Measurements from ENCODE around the gene SH3BP2.

The SH3BP2 gene

GRCh38 chr4:2843941-2844584, 51.2 kb downstream of the SH3BP2 start:
- peak overlapping the region; percentile 98 for H4K8ac ChIP-seq (ENCODE audit: low read depth, low read length)
- peak overlapping the region; percentile 98 for H3K4ac ChIP-seq (ENCODE audit: low read depth, low read length)
- peak overlapping the region; percentile 83 for H3K9ac ChIP-seq (ENCODE audit: low read length)
- H2AFZ ChIP-seq (ENCODE audit: insufficient read depth, low read length, poor library complexity), result peak overlapping the region; percentile 78
- peak overlapping the region; percentile 98 for H4K91ac ChIP-seq (ENCODE audit: low read depth, low read length)
- peak overlapping the region; percentile 96 for H2BK5ac ChIP-seq (ENCODE audit: low read depth, low read length, poor library complexity)
- H3K4me1 ChIP-seq (ENCODE audit: control insufficient read depth in 1 of 2, insufficient read depth in 2 of 2, low read length in 2 of 2), result peaks cover 3 to 9% of the 10 kb centered on the region in 2 experiments
- peaks cover 25% of the 10 kb centered on the region for H3K79me2 ChIP-seq (ENCODE audit: control insufficient read depth, insufficient read depth, low read length, poor library complexity)
- H3K27ac ChIP-seq (ENCODE audit: low read depth, low read length), result peak overlapping the region; percentile 89
- peak overlapping the region; percentile 96 for H2BK120ac ChIP-seq (ENCODE audit: insufficient read depth, low read length, poor library complexity)
- DNase-seq, result peak; percentile 41 to 72
- peak overlapping the region; percentile 86 for H2AK5ac ChIP-seq (ENCODE audit: low read length)
- H3K36me3 ChIP-seq (ENCODE audit: control insufficient read depth in 1 of 2, insufficient read depth in 2 of 2, low read length in 2 of 2), result peaks cover 0 to 2% of the 10 kb centered on the region in 2 experiments
- peaks cover 13% of the 10 kb centered on the region for H3K79me1 ChIP-seq (ENCODE audit: low read length)
- H3K14ac ChIP-seq (ENCODE audit: low read length), result peak overlapping the region; percentile 97
- peak overlapping the region; percentile 89 for H3K4me3 ChIP-seq (ENCODE audit: low read depth, low read length)
- H3K23ac ChIP-seq (ENCODE audit: low read length), result no peak overlapping the region
- peak overlapping the region; percentile 85 for H3K4me2 ChIP-seq (ENCODE audit: low read length)
- no peak overlapping the region for H2BK12ac ChIP-seq (ENCODE audit: low read length)
- no peaks in the 10 kb centered on the region for H3K27me3 ChIP-seq (ENCODE audit: insufficient read depth, low read length)
- no CpG with 5 or more reads among the region's 74 CpGs for WGBS (ENCODE audit: extremely low coverage, insufficient coverage, insufficient read length)
- H3K18ac ChIP-seq (ENCODE audit: low read length), result peak overlapping the region; percentile 97
- peak overlapping the region; percentile 96 for H4K12ac ChIP-seq (ENCODE audit: low read depth, low read length)
- no peaks in the 10 kb centered on the region for H3K9me3 ChIP-seq (ENCODE audit: insufficient read depth, low read depth, low read length)

- Histone ChIP-seq H2BK120ac (ENCODE audit: insufficient read depth, low read length, poor library complexity) (no peak overlapping the region), H4K91ac (ENCODE audit: low read depth, low read length) (no peak overlapping the region), H3K4ac (ENCODE audit: low read depth, low read length) (no peak overlapping the region), H3K9ac (ENCODE audit: low read length) (no peak overlapping the region), H4K8ac (ENCODE audit: low read depth, low read length) (no peak overlapping the region), H3K23ac (ENCODE audit: low read length) (no peak overlapping the region), H2BK5ac (ENCODE audit: low read depth, low read length, poor library complexity) (no peak overlapping the region), H3K36me3 (ENCODE audit: control insufficient read depth in 1 of 2, insufficient read depth in 2 of 2, low read length in 2 of 2) (peaks cover 0 to 2% of the 10 kb centered on the region in 2 experiments), H3K4me1 (ENCODE audit: control insufficient read depth in 1 of 2, insufficient read depth in 2 of 2, low read length in 2 of 2) (peaks cover 3 to 9% of the 10 kb centered on the region in 2 experiments), H3K4me2 (ENCODE audit: low read length) (no peak overlapping the region), H3K4me3 (ENCODE audit: low read depth, low read length) (no peak overlapping the region), H2AFZ (ENCODE audit: insufficient read depth, low read length, poor library complexity) (no peak overlapping the region), H3K79me1 (ENCODE audit: low read length) (peaks cover 13% of the 10 kb centered on the region), H2AK5ac (ENCODE audit: low read length) (no peak overlapping the region), H3K9me3 (ENCODE audit: insufficient read depth, low read depth, low read length) (no peaks in the 10 kb centered on the region), H3K79me2 (ENCODE audit: control insufficient read depth, insufficient read depth, low read length, poor library complexity) (peaks cover 28% of the 10 kb centered on the region), H2BK12ac (ENCODE audit: low read length) (no peak overlapping the region), H3K14ac (ENCODE audit: low read length) (no peak overlapping the region), H3K27me3 (ENCODE audit: insufficient read depth, low read length) (no peaks in the 10 kb centered on the region), H4K12ac (ENCODE audit: low read depth, low read length) (no peak overlapping the region), H3K18ac (ENCODE audit: low read length) (no peak overlapping the region), H3K27ac (ENCODE audit: low read depth, low read length) (no peak overlapping the region)
- no CpG with 5 or more reads among the region's 2 CpGs for WGBS (ENCODE audit: extremely low coverage, insufficient coverage, insufficient read length)
- DNase-seq, result no peak
Measured at GRCh38 chr4:2846172-2846571, 53.3 kb downstream of the SH3BP2 start.

- no CpG with 5 or more reads among the region's 11 CpGs for WGBS (ENCODE audit: extremely low coverage, insufficient coverage, insufficient read length)
- H3K4ac ChIP-seq (ENCODE audit: low read depth, low read length), result peak overlapping the region; percentile 96
- H3K36me3 ChIP-seq (ENCODE audit: control insufficient read depth in 1 of 2, insufficient read depth in 2 of 2, low read length in 2 of 2), result peaks cover 0 to 2% of the 10 kb centered on the region in 2 experiments
- no peak overlapping the region for H2AK5ac ChIP-seq (ENCODE audit: low read length)
- H4K91ac ChIP-seq (ENCODE audit: low read depth, low read length), result no peak overlapping the region
- no peak overlapping the region for H3K4me3 ChIP-seq (ENCODE audit: low read depth, low read length)
- H3K4me1 ChIP-seq (ENCODE audit: control insufficient read depth in 1 of 2, insufficient read depth in 2 of 2, low read length in 2 of 2), result peaks cover 3 to 9% of the 10 kb centered on the region in 2 experiments
- no peak overlapping the region for H2BK120ac ChIP-seq (ENCODE audit: insufficient read depth, low read length, poor library complexity)
- H3K23ac ChIP-seq (ENCODE audit: low read length), result no peak overlapping the region
- H4K8ac ChIP-seq (ENCODE audit: low read depth, low read length), result no peak overlapping the region
- H2AFZ ChIP-seq (ENCODE audit: insufficient read depth, low read length, poor library complexity), result no peak overlapping the region
- no peak overlapping the region for H2BK5ac ChIP-seq (ENCODE audit: low read depth, low read length, poor library complexity)
- no peak overlapping the region for H4K12ac ChIP-seq (ENCODE audit: low read depth, low read length)
- H3K18ac ChIP-seq (ENCODE audit: low read length), result no peak overlapping the region
- no peaks in the 10 kb centered on the region for H3K9me3 ChIP-seq (ENCODE audit: insufficient read depth, low read depth, low read length)
- H2BK12ac ChIP-seq (ENCODE audit: low read length), result no peak overlapping the region
- no peaks in the 10 kb centered on the region for H3K27me3 ChIP-seq (ENCODE audit: insufficient read depth, low read length)
- no peak overlapping the region for H3K14ac ChIP-seq (ENCODE audit: low read length)
- H3K4me2 ChIP-seq (ENCODE audit: low read length), result no peak overlapping the region
- no peak for DNase-seq
- H3K79me2 ChIP-seq (ENCODE audit: control insufficient read depth, insufficient read depth, low read length, poor library complexity), result peaks cover 28% of the 10 kb centered on the region
- H3K27ac ChIP-seq (ENCODE audit: low read depth, low read length), result no peak overlapping the region
- no peak overlapping the region for H3K9ac ChIP-seq (ENCODE audit: low read length)
- peaks cover 13% of the 10 kb centered on the region for H3K79me1 ChIP-seq (ENCODE audit: low read length)
Measured at GRCh38 chr4:2847302-2847871, 54.5 kb downstream of the SH3BP2 start.

DNA sequence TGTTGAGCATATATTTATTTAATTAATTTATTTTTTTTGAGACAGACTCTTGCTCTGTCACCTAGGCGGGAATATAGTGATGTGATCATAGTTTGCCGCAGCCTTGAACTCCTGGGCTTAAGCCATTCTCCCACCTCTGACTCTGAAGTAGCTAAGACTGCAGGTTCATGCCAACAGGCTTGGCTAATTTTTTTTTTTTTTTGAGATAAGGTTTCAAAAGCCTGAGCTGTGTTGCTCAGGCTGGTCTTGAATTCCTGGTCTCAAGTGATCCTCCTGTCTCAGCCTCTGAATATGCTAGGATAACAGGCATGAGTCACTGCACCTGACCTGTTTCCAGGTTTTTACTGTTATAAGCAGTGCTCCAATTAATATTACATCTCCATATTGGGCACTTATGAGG, 55.6 kb downstream of the SH3BP2 start:
- no CpG with 5 or more reads among the region's 2 CpGs for WGBS (ENCODE audit: extremely low coverage, insufficient coverage, insufficient read length)
- no peak overlapping the region for H2BK120ac ChIP-seq (ENCODE audit: insufficient read depth, low read length, poor library complexity)

More for the DNA sequence above, 55.6 kb downstream of the SH3BP2 start:
- H2AK5ac ChIP-seq (ENCODE audit: low read length), result no peak overlapping the region
- H3K79me2 ChIP-seq (ENCODE audit: control insufficient read depth, insufficient read depth, low read length, poor library complexity), result peaks cover 21% of the 10 kb centered on the region
- no peak overlapping the region for H3K18ac ChIP-seq (ENCODE audit: low read length)
- no peak overlapping the region for H3K4me3 ChIP-seq (ENCODE audit: low read depth, low read length)
- H3K9ac ChIP-seq (ENCODE audit: low read length), result no peak overlapping the region
- no peak overlapping the region for H4K12ac ChIP-seq (ENCODE audit: low read depth, low read length)
- H3K36me3 ChIP-seq (ENCODE audit: control insufficient read depth in 1 of 2, insufficient read depth in 2 of 2, low read length in 2 of 2), result peaks cover under 1 to 2% of the 10 kb centered on the region in 2 experiments
- no peaks in the 10 kb centered on the region for H3K9me3 ChIP-seq (ENCODE audit: insufficient read depth, low read depth, low read length)
- H2BK5ac ChIP-seq (ENCODE audit: low read depth, low read length, poor library complexity), result no peak overlapping the region
- no peak overlapping the region for H3K14ac ChIP-seq (ENCODE audit: low read length)
- peaks cover 2 to 3% of the 10 kb centered on the region in 2 experiments for H3K4me1 ChIP-seq (ENCODE audit: control insufficient read depth in 1 of 2, insufficient read depth in 2 of 2, low read length in 2 of 2)
- H3K27me3 ChIP-seq (ENCODE audit: insufficient read depth, low read length), result no peaks in the 10 kb centered on the region
- H2BK12ac ChIP-seq (ENCODE audit: low read length), result no peak overlapping the region
- H3K4ac ChIP-seq (ENCODE audit: low read depth, low read length), result peak overlapping the region; percentile 75
- peak; percentile 44 to 70 for DNase-seq
- H3K27ac ChIP-seq (ENCODE audit: low read depth, low read length), result no peak overlapping the region
- no peak overlapping the region for H4K91ac ChIP-seq (ENCODE audit: low read depth, low read length)
- no peak overlapping the region for H3K23ac ChIP-seq (ENCODE audit: low read length)
- no peak overlapping the region for H4K8ac ChIP-seq (ENCODE audit: low read depth, low read length)
- peaks cover 6% of the 10 kb centered on the region for H3K79me1 ChIP-seq (ENCODE audit: low read length)
- H2AFZ ChIP-seq (ENCODE audit: insufficient read depth, low read length, poor library complexity), result no peak overlapping the region
- no peak overlapping the region for H3K4me2 ChIP-seq (ENCODE audit: low read length)
